Fibroblast of the aortic adventitia (primary cell): ENCODE data around the gene RASL10B. TPM values are rescaled to one million over a fixed set of nuclear protein-coding genes. Genes with fewer than 3 reads are reported as not detected.

ENCODE experiments used
- DNase-seq: peaks from one replicate; pipeline ENCODE4 v3.0.0-alpha.2; 2010; ENCODE audit warnings: low read depth
- H3K4me3 ChIP-seq: 2 replicates; pipeline ENCODE4 v1.5.1; 2011; ENCODE audit warnings: low read depth, mild to moderate bottlenecking, control low read depth, low read length, moderate library complexity
- total RNA-seq: library from RNA; depleted of rRNA; stranded (reverse); fragments of >200 nt; gene quantifications from 2 replicates; pipeline ENCODE4 v1.2.3, GENCODE V29; 2012; ENCODE audit warnings: low replicate concordance
- TF ChIP-seq, protein P1 (sequence below): IDR thresholded peaks from 2 replicates; pipeline ENCODE4 v1.5.1; 2011; ENCODE audit warnings: mild to moderate bottlenecking, low read length, control low read depth, inconsistent platforms; ENCODE audit not compliant: insufficient read depth

Gene RASL10B
- total RNA-seq, 1 donor: 1.5 TPM

DNA sequence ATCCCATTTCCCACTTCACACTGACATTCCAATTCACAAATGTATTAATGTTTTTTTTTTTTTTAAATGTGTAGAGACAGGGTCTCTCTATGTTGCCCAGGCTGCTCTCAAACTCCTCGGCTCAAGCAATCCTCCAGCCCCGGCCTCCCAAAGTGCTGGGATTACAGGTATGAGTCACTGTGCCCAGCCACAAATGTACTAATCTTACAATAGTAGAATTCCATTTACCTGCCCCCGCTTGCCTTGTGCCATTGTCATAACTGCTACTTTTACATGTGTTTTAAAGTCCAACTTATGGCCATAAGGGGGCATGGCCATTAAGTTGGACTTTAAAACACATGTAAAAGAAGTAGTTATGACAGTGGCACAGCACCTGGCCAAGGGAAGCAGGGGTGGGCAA lies 59.4 kb downstream of the RASL10B start:
- TF ChIP-seq, protein P1, sequence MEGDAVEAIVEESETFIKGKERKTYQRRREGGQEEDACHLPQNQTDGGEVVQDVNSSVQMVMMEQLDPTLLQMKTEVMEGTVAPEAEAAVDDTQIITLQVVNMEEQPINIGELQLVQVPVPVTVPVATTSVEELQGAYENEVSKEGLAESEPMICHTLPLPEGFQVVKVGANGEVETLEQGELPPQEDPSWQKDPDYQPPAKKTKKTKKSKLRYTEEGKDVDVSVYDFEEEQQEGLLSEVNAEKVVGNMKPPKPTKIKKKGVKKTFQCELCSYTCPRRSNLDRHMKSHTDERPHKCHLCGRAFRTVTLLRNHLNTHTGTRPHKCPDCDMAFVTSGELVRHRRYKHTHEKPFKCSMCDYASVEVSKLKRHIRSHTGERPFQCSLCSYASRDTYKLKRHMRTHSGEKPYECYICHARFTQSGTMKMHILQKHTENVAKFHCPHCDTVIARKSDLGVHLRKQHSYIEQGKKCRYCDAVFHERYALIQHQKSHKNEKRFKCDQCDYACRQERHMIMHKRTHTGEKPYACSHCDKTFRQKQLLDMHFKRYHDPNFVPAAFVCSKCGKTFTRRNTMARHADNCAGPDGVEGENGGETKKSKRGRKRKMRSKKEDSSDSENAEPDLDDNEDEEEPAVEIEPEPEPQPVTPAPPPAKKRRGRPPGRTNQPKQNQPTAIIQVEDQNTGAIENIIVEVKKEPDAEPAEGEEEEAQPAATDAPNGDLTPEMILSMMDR: no peak
- no peak for DNase-seq
- no peak overlapping the region for H3K4me3 ChIP-seq

DNA sequence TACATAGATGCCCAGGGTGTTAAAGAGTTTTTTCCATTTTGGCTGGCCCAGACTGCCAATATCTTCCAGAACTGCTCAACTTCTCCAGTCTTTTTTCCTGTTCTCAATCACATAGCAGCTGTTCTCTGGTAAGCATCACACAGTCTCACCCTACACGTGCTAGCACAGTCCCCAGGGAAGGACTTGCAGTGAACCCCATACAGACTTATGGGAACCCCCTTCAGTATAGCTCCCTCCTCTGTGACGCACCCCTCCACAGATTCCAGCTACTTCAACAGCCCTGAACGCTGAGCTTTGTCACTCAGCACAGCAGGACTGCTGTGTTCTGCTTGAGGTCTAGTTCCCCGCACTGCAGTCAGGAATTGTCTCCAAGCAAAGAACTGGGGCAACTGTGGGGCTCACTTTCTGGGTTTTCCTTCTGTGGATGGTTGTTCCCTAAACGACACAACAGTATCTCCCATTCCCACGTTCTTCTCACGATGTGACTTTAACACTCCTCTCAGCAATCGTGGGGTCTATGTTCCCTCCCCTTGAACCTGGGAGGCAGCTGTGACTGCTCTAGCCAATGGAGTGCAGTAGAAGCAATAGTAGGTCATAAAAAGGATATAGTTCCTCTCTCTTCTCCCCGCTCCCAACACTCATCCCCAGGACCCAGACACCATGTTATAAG lies 60.4 kb downstream of the RASL10B start:
- DNase-seq: no peak
- TF ChIP-seq, protein P1: no peak
- H3K4me3 ChIP-seq: no peak overlapping the region

Other genes starting within 250 kb of the RASL10B start
- gene SLFN12L, start 194.0 kb upstream of the RASL10B start, total RNA-seq: 0.18 TPM in 1 of 2 replicates, not detected in the other
- not detected in 2 replicates for gene SLFN14, start 170.8 kb upstream of the RASL10B start, total RNA-seq
- 6.1 and 8.8 TPM in 2 replicates for gene PEX12, start 153.1 kb upstream of the RASL10B start, total RNA-seq
- 101 and 118 TPM in 2 replicates for gene AP2B1, start 144.3 kb upstream of the RASL10B start, total RNA-seq
- gene GAS2L2, start 21.6 kb downstream of the RASL10B start, total RNA-seq: not detected in 2 replicates
- gene C17orf50, start 29.2 kb downstream of the RASL10B start, total RNA-seq: not detected in 2 replicates
- gene MMP28, start 64.0 kb downstream of the RASL10B start, total RNA-seq: 0.09 TPM in 1 of 2 replicates, not detected in the other
- gene TAF15, start 77.8 kb downstream of the RASL10B start, total RNA-seq: 34.7 and 74.3 TPM in 2 replicates
- 0.09 TPM in 1 of 2 replicates, not detected in the other for gene HEATR9, start 137.3 kb downstream of the RASL10B start, total RNA-seq
- not detected in 2 replicates for gene CCL5, start 148.7 kb downstream of the RASL10B start, total RNA-seq
- 0.45 TPM in 1 of 2 replicates, not detected in the other for gene RDM1, start 199.1 kb downstream of the RASL10B start, total RNA-seq
- gene LYZL6, start 212.1 kb downstream of the RASL10B start, total RNA-seq: not detected in 2 replicates
- gene CCL16, start 249.9 kb downstream of the RASL10B start, total RNA-seq: not detected in 2 replicates